ENCODE results near the gene REM2. TPM values are rescaled to one million over a fixed set of nuclear protein-coding genes. Genes with fewer than 3 reads are reported as not detected.

REM2 gene
- total RNA-seq, 2 experiments from 2014 or later: 1.5 to 5.7 TPM

DNA sequence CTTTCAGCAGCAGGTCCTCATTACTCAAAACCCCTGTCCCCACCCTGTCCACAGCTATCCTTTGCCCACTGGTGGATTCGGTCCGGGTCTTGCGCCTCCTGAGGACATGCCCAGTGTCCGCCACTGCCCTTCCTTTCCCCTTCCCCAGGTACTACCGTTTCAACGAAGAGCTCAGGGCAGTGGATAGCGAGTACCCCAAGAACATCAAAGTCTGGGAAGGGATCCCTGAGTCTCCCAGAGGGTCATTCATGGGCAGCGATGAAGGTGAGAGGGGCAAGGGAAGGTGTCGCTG lies 38.0 kb upstream of the REM2 start:
- Histone ChIP-seq H3K4me2 (ENCODE audit: low read length) (no peak overlapping the region), H3K4me1 (ENCODE audit: insufficient read depth, low read length, poor library complexity, severe bottlenecking) (peaks cover 6% of the 10 kb centered on the region), H3K27ac (ENCODE audit: low read depth, low read length, poor library complexity, severe bottlenecking) (no peak overlapping the region), H3K9me2 (ENCODE audit: insufficient read depth, low read length) (no peaks in the 10 kb centered on the region), H3K79me2 (ENCODE audit: insufficient read depth, low read depth, low read length) (no peaks in the 10 kb centered on the region), H3K36me3 (ENCODE audit: insufficient read depth, low read length) (no peaks in the 10 kb centered on the region), H2AFZ (ENCODE audit: low read length) (no peak overlapping the region), H3K9me3 (ENCODE audit: low read length) (no peaks in the 10 kb centered on the region), H3K4me3 (ENCODE audit: low read depth, low read length, poor library complexity, severe bottlenecking) (no peak overlapping the region), H4K20me1 (ENCODE audit: insufficient read depth, low read length) (no peaks in the 10 kb centered on the region)
- intact Hi-C loops (cut with micrococcal nuclease; ENCODE audit: unreplicated experiment): no loop called here
- CTCF ChIA-PET (ENCODE audit: unreplicated experiment): interaction anchor here (0.6 to 0.8 kb wide), 2 partner anchors 9 to 15 kb away, joined by 4 read pairs; partner anchors contain the start of gene MRPL52
- no peak for DNase-seq (ENCODE audit: low spot score)
- POLR2A ChIA-PET: no interaction called here
- no TSS peak for BruUV-seq (replicated peaks)
- TF ChIP-seq, protein P1, sequence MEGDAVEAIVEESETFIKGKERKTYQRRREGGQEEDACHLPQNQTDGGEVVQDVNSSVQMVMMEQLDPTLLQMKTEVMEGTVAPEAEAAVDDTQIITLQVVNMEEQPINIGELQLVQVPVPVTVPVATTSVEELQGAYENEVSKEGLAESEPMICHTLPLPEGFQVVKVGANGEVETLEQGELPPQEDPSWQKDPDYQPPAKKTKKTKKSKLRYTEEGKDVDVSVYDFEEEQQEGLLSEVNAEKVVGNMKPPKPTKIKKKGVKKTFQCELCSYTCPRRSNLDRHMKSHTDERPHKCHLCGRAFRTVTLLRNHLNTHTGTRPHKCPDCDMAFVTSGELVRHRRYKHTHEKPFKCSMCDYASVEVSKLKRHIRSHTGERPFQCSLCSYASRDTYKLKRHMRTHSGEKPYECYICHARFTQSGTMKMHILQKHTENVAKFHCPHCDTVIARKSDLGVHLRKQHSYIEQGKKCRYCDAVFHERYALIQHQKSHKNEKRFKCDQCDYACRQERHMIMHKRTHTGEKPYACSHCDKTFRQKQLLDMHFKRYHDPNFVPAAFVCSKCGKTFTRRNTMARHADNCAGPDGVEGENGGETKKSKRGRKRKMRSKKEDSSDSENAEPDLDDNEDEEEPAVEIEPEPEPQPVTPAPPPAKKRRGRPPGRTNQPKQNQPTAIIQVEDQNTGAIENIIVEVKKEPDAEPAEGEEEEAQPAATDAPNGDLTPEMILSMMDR (conservative IDR thresholded peaks at IDR 0.05; ENCODE audit: low read length): no peak
- TF ChIP-seq EZH2phosphoT487 (IDR thresholded peaks at IDR 0.05; ENCODE audit: borderline replicate concordance, low read depth, low read length): no peak

DNA sequence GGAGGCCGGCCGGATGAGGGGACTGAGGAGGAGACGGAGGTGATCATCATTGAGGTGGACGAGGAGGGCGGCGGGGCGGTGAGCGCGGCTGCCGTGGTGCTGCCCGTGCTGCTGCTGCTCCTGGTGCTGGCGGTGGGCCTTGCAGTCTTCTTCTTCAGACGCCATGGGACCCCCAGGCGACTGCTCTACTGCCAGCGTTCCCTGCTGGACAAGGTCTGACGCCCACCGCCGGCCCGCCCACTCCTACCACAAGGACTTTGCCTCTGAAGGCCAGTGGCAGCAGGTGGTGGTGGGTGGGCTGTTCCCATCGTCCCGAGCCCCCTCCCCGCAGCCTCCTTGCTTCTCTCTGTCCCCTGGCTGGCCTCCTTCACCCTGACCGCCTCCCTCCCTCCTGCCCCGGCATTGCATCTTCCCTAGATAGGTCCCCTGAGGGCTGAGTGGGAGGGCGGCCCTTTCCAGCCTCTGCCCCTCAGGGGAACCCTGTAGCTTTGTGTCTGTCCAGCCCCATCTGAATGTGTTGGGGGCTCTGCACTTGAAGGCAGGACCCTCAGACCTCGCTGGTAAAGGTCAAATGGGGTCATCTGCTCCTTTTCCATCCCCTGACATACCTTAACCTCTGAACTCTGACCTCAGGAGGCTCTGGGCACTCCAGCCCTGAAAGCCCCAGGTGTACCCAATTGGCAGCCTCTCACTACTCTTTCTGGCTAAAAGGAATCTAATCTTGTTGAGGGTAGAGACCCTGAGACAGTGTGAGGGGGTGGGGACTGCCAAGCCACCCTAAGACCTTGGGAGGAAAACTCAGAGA lies 37.0 kb upstream of the REM2 start:
- H3K4me1 ChIP-seq (ENCODE audit: insufficient read depth, low read length, poor library complexity, severe bottlenecking): peaks cover 6% of the 10 kb centered on the region
- no TSS peak for BruUV-seq (replicated peaks)
- intact Hi-C loops (cut with micrococcal nuclease; ENCODE audit: unreplicated experiment): no loop called here

More for the DNA sequence above, 37.0 kb upstream of the REM2 start:
- H3K79me2 ChIP-seq (ENCODE audit: insufficient read depth, low read depth, low read length): no peaks in the 10 kb centered on the region
- no peak for DNase-seq (ENCODE audit: low spot score)
- no peak overlapping the region for H2AFZ ChIP-seq (ENCODE audit: low read length)
- H3K4me3 ChIP-seq (ENCODE audit: low read depth, low read length, poor library complexity, severe bottlenecking): no peak overlapping the region
- no peaks in the 10 kb centered on the region for H3K9me2 ChIP-seq (ENCODE audit: insufficient read depth, low read length)
- ChIA-PET POLR2A (no interaction called here), CTCF (ENCODE audit: unreplicated experiment) (interaction anchor here (0.6 kb wide), 1 partner anchor 23 kb away, joined by 3 read pairs; no protein-coding TSS in a partner anchor)
- no peaks in the 10 kb centered on the region for H3K9me3 ChIP-seq (ENCODE audit: low read length)
- no peak overlapping the region for H3K27ac ChIP-seq (ENCODE audit: low read depth, low read length, poor library complexity, severe bottlenecking)
- TF ChIP-seq, protein P1 (conservative IDR thresholded peaks at IDR 0.05; ENCODE audit: low read length): no peak
- TF ChIP-seq EZH2phosphoT487 (IDR thresholded peaks at IDR 0.05; ENCODE audit: borderline replicate concordance, low read depth, low read length): no peak
- H4K20me1 ChIP-seq (ENCODE audit: insufficient read depth, low read length): no peaks in the 10 kb centered on the region
- H3K36me3 ChIP-seq (ENCODE audit: insufficient read depth, low read length): no peaks in the 10 kb centered on the region
- H3K4me2 ChIP-seq (ENCODE audit: low read length): no peak overlapping the region

Measured in OCI-LY7 (cell line).